Mesenchymal stem cell (in vitro differentiated cells and primary cell): ENCODE measurements around the gene C2CD4C.
A peak's percentile ranks its signal among the peaks of the same experiment; 100 is the strongest.
"Not testable (repeated sequence)": the region's sequence is repeated elsewhere in the genome, so short reads cannot be mapped to it uniquely, and the experiment has no call there.

Experiments
- DNase-seq: peaks from one replicate; pipeline ENCODE4 v3.0.0-alpha.2; 2013
- H2AFZ ChIP-seq: one replicate; pipeline ENCODE4 v1.6.1; 2013; ENCODE audit warnings: low read depth, mild to moderate bottlenecking, control low read depth, inconsistent platforms, low read length, moderate library complexity
- H2AK5ac ChIP-seq: 2 replicates; pipeline ENCODE4 v1.6.1; 2013; ENCODE audit warnings: low read length, moderate library complexity, mild to moderate bottlenecking, inconsistent platforms; ENCODE audit not compliant: severe bottlenecking
- H2BK120ac ChIP-seq: one replicate; pipeline ENCODE4 v1.6.1; 2013; ENCODE audit warnings: low read depth, mild to moderate bottlenecking, inconsistent platforms, low read length, moderate library complexity
- H2BK12ac ChIP-seq, 2 experiments: one replicate each; pipeline ENCODE4 v1.6.1; 2013; ENCODE audit warnings: inconsistent platforms in 2 of 2, low read length in 2 of 2, mild to moderate bottlenecking in 2 of 2, moderate library complexity in 2 of 2, control low read depth in 1 of 2
- H2BK15ac ChIP-seq: one replicate; pipeline ENCODE4 v1.6.1; 2013; ENCODE audit warnings: mild to moderate bottlenecking, low read depth, inconsistent platforms; ENCODE audit not compliant: poor library complexity, severe bottlenecking
- H2BK5ac ChIP-seq: 2 replicates; pipeline ENCODE4 v1.6.1; 2013; ENCODE audit warnings: low read depth, mild to moderate bottlenecking, low read length, control low read depth, inconsistent platforms; ENCODE audit not compliant: poor library complexity, severe bottlenecking
- H3K14ac ChIP-seq, 2 experiments: one replicate each; pipeline ENCODE4 v1.6.1; 2013; ENCODE audit warnings: inconsistent platforms in 2 of 2, low read length in 2 of 2, control low read depth in 1 of 2, mild to moderate bottlenecking in 1 of 2, moderate library complexity in 1 of 2
- H3K18ac ChIP-seq, 2 experiments: one replicate each; pipeline ENCODE4 v1.6.1; 2013; ENCODE audit warnings: inconsistent platforms in 2 of 2, low read length in 2 of 2, control low read depth in 1 of 2, low read depth in 1 of 2, mild to moderate bottlenecking in 1 of 2
- H3K23ac ChIP-seq, 2 experiments: one replicate each; pipeline ENCODE4 v1.6.1; 2013; ENCODE audit warnings: inconsistent platforms in 2 of 2, low read length in 2 of 2, mild to moderate bottlenecking in 2 of 2, moderate library complexity in 2 of 2, control low read depth in 1 of 2
- H3K27ac ChIP-seq: 2 replicates; pipeline ENCODE4 v1.5.1; 2013; ENCODE audit warnings: mild to moderate bottlenecking, moderate library complexity, low read length, control low read depth, inconsistent platforms; ENCODE audit not compliant: poor library complexity, severe bottlenecking
- H3K27me3 ChIP-seq, 2 experiments: 2 replicates each; pipeline versions ENCODE4 v1.6.1 to v1.7.0; 2013; ENCODE audit warnings: low read length in 2 of 2, mild to moderate bottlenecking in 2 of 2, moderate library complexity in 2 of 2, control low read depth in 1 of 2, inconsistent platforms in 1 of 2; ENCODE audit not compliant: control insufficient read depth in 1 of 2, insufficient read depth in 1 of 2
- H3K36me3 ChIP-seq, 2 experiments: 2 replicates each; pipeline versions ENCODE4 v1.6.1 to v1.7.0; 2013; ENCODE audit warnings: low read length in 2 of 2, control low read depth in 1 of 2, inconsistent platforms in 1 of 2, low read depth in 1 of 2, mild to moderate bottlenecking in 1 of 2; ENCODE audit not compliant: insufficient read depth in 2 of 2, control insufficient read depth in 1 of 2
- H3K4ac ChIP-seq, 2 experiments: one replicate each; pipeline ENCODE4 v1.6.1; 2013; ENCODE audit warnings: inconsistent platforms in 2 of 2, low read length in 2 of 2, mild to moderate bottlenecking in 2 of 2, moderate library complexity in 2 of 2, control low read depth in 1 of 2, low read depth in 1 of 2
- H3K4me1 ChIP-seq: 2 replicates; pipeline ENCODE4 v1.6.1; 2013; ENCODE audit warnings: low read depth, low read length, control low read depth; ENCODE audit not compliant: control insufficient read depth, insufficient read depth
- H3K4me2 ChIP-seq: 2 replicates; pipeline ENCODE4 v1.6.1; 2013; ENCODE audit warnings: low read length, mild to moderate bottlenecking, inconsistent platforms; ENCODE audit not compliant: poor library complexity, severe bottlenecking
- H3K4me3 ChIP-seq, 2 experiments: 2 replicates each; pipeline versions ENCODE4 v1.5.1 to v1.7.0; 2013; ENCODE audit warnings: low read length in 2 of 2, mild to moderate bottlenecking in 2 of 2, control low read depth in 1 of 2, low read depth in 1 of 2; ENCODE audit not compliant: insufficient read depth in 1 of 2
- H3K79me1 ChIP-seq: replicated peaks from 2 replicates; pipeline ENCODE4 v1.6.1; 2013; ENCODE audit warnings: mild to moderate bottlenecking, control low read depth, low read length, inconsistent platforms; ENCODE audit not compliant: poor library complexity, severe bottlenecking
- H3K9ac ChIP-seq: 2 replicates; pipeline ENCODE4 v1.7.0; 2013; ENCODE audit warnings: mild to moderate bottlenecking, low read length, moderate library complexity
- H3K9me3 ChIP-seq: 2 replicates; pipeline ENCODE4 v1.7.0; 2013; ENCODE audit warnings: mild to moderate bottlenecking, low read length; ENCODE audit not compliant: control insufficient read depth
- H4K8ac ChIP-seq: one replicate; pipeline ENCODE4 v1.6.1; 2013; ENCODE audit warnings: inconsistent platforms, mild to moderate bottlenecking, low read length, moderate library complexity
- H4K91ac ChIP-seq: one replicate; pipeline ENCODE4 v1.6.1; 2013; ENCODE audit warnings: mild to moderate bottlenecking, low read length, inconsistent platforms
- WGBS: methylation state at CpG from one replicate; pipeline ENCODE4 v1.1.7; 2013; ENCODE audit warnings: mixed read lengths; 5-methylcytosine and 5-hydroxymethylcytosine counted together

The C2CD4C gene

GRCh38 chr19:430701-431100, 21.8 kb upstream of the C2CD4C start:
- Histone ChIP-seq H3K14ac (no peak overlapping the region), H3K27me3 (peaks cover 0 to 3% of the 10 kb centered on the region in 2 experiments), H3K18ac (no peak overlapping the region), H2BK15ac (no peak overlapping the region), H2BK12ac (no peak overlapping the region), H3K27ac (no peak overlapping the region), H4K91ac (no peak overlapping the region), H2AFZ (no peak overlapping the region), H3K4ac (no peak overlapping the region), H3K23ac (no peak overlapping the region), H3K4me3 (no peak overlapping the region), H3K9me3 (no peaks in the 10 kb centered on the region), H3K9ac (no peak overlapping the region), H2BK5ac (no peak overlapping the region), H3K4me1 (no peaks in the 10 kb centered on the region), H3K4me2 (no peak overlapping the region), H4K8ac (no peak overlapping the region), H3K79me1 (no peaks in the 10 kb centered on the region), H2AK5ac (no peak overlapping the region), H2BK120ac (no peak overlapping the region), H3K36me3 (peaks cover 0 to 9% of the 10 kb centered on the region in 2 experiments)
- WGBS = 98% methylated on average over 10 of the region's 10 CpGs
- no peak for DNase-seq

GRCh38 chr19:428149-428548, 19.2 kb upstream of the C2CD4C start:
- Histone ChIP-seq H2BK5ac (no peak overlapping the region), H3K27ac (no peak overlapping the region), H4K91ac (no peak overlapping the region), H3K4me2 (no peak overlapping the region), H4K8ac (no peak overlapping the region), H3K36me3 (peaks cover 0 to 4% of the 10 kb centered on the region in 2 experiments), H2AFZ (no peak overlapping the region), H3K79me1 (no peaks in the 10 kb centered on the region), H3K27me3 (peaks cover 3 to 5% of the 10 kb centered on the region in 2 experiments), H2BK120ac (no peak overlapping the region), H3K9ac (no peak overlapping the region), H2AK5ac (no peak overlapping the region), H3K14ac (no peak overlapping the region), H3K18ac (no peak overlapping the region), H3K9me3 (no peaks in the 10 kb centered on the region), H3K23ac (no peak overlapping the region), H3K4me1 (no peaks in the 10 kb centered on the region), H2BK15ac (no peak overlapping the region), H3K4ac (no peak overlapping the region), H3K4me3 (no peak overlapping the region), H2BK12ac (no peak overlapping the region)
- no peak for DNase-seq
- 94% methylated on average over 15 of the region's 15 CpGs for WGBS

GRCh38 chr19:427675-428074, 18.7 kb upstream of the C2CD4C start:
- H2BK15ac ChIP-seq, H2BK12ac ChIP-seq, H3K79me1 ChIP-seq, H2AK5ac ChIP-seq, H3K27ac ChIP-seq, H2AFZ ChIP-seq, H3K4me1 ChIP-seq, H4K91ac ChIP-seq, H3K4me3 ChIP-seq, DNase-seq, H3K23ac ChIP-seq, H3K4ac ChIP-seq, H3K18ac ChIP-seq, H2BK120ac ChIP-seq, H2BK5ac ChIP-seq, H3K27me3 ChIP-seq, H3K9ac ChIP-seq, H3K9me3 ChIP-seq, H3K4me2 ChIP-seq, H3K36me3 ChIP-seq, H4K8ac ChIP-seq: not testable (repeated sequence)
- peak overlapping the region in 1 of 2 experiments; percentile 70 for H3K14ac ChIP-seq
- 85% methylated on average over 18 of the region's 19 CpGs for WGBS

- Histone ChIP-seq H3K4me3 (no peak overlapping the region), H2BK12ac (no peak overlapping the region), H2BK120ac (no peak overlapping the region), H3K18ac (no peak overlapping the region), H3K14ac (no peak overlapping the region), H3K9ac (no peak overlapping the region), H4K8ac (no peak overlapping the region), H2AFZ (no peak overlapping the region), H3K9me3 (no peaks in the 10 kb centered on the region), H3K79me1 (no peaks in the 10 kb centered on the region), H3K4me1 (no peaks in the 10 kb centered on the region), H3K4me2 (no peak overlapping the region), H2BK5ac (no peak overlapping the region), H4K91ac (peak overlapping the region; percentile 11), H2AK5ac (no peak overlapping the region), H3K27me3 (peaks cover 3 to 5% of the 10 kb centered on the region in 2 experiments), H3K36me3 (peaks cover 0 to 4% of the 10 kb centered on the region in 2 experiments), H3K23ac (no peak overlapping the region), H2BK15ac (no peak overlapping the region), H3K4ac (no peak overlapping the region), H3K27ac (no peak overlapping the region)
- WGBS = 80% methylated on average over 47 of the region's 51 CpGs
- DNase-seq = no peak
Measured at GRCh38 chr19:426725-427445, 17.9 kb upstream of the C2CD4C start.
